Stimulated activated CD8-positive, alpha-beta memory T cell treated with anti-CD3 and anti-CD28 coated beads, Interleukin-12 subunit alpha, Interleukin-12 subunit beta, amount 100 ng/mL, for 1 hour (primary cell): Measurements from ENCODE around the gene TCF7.

ENCODE experiments used
- DNase-seq: peaks from one replicate; pipeline ENCODE4 v3.0.0-alpha.2; 2020; ENCODE audit warnings: low read depth

TCF7 gene

DNA sequence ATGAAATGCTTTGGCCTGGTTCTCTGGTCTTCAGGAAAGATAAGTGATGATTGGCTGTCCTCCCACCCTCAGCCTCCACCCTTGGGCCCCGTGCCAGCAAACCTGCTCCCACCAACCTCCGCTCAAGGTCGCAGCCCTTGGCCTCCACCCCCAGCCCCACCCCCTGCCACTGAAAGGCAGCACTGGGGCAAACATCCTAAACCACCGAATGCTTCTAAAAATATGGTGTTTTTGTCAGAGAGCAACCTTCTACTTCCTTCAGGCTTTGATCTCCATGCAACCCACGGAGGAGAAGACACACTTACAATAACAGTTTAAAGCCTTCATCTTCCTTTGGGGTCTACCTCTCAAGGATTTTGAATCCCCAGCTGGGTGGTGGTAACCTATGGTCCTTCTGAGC lies 24.0 kb upstream of the TCF7 start:
- no peak for DNase-seq

DNA sequence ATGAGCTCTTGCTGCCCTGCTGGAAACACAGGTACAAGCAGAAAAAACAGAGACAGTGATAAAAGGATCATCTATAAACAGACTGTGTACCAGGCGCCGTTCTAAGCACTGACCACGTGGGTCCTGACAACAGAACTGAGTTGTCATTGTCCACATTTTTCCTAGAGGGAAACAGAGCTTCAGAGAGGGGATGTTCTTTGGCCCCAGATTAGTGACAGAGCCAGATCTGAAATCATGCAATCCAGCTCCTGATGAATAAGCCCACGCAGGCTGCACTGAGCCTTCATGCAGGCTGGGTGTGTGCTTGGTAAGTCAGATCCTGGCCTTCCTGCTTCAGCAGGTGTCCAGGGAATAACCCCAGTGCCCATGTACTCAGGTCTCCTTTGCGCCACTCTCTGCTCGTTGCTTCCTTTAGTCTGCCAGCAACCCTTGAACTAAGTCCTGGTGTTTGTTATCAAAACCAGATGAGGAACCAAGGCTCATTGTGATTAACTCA lies 22.8 kb upstream of the TCF7 start:
- DNase-seq = no peak

DNA sequence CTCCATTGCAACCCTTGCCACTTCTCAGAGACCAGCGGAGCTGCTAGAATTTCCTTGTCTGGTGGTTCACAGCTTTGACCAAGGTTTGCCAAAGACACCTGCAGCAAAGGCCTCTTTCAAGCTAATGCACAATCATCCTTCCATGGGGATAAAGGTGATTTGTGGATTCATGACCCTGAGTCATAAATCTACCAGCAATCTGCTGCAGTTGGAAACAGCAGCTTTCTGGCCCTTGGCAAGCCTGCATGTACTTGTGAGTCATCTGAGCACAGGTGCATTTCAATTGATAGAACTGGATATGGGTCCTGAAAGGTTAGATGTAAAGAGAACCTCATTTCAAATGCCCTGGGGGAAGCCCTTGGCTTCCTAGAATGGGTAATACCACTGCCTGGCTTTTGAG lies 21.6 kb upstream of the TCF7 start:
- no peak for DNase-seq

DNA sequence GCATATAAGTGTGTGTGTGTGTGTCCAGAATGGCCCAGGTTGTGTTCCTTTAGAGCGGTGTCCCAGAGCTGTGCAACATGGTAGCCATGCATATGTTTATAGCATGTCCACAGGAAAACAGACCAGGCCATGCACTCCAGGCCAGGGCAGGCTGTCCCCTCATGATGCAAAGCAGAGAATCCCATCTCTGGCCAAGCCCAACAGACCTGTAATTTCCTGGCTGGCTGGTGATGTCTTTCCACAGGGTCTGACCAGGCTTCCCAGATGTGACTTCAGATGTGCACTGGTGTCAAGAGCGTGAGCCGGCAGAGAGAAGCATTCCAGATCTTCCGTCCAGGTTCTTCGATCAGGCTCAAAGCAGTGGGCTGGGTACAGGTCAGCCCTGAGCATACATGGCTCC lies 21.1 kb upstream of the TCF7 start:
- no peak for DNase-seq

DNA sequence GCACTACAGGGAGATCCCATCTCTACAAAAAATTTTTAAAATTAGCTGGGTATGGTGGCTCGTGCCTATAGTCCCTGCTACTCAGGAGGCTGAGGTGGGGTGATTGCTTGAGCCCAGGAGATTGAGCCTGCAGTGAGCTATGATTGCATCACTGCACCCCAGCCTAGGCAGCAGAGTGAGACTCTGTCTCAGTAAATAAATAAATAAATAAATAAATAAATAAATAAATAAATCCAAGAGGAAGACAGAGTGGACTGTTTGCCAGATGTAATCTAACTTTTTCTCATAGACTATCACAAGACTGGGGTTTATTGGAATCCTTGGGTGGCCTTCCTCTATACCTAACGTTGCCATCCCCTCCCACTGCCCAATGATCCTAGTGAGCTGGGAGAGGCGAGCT lies 19.2 kb upstream of the TCF7 start:
- no peak for DNase-seq

DNA sequence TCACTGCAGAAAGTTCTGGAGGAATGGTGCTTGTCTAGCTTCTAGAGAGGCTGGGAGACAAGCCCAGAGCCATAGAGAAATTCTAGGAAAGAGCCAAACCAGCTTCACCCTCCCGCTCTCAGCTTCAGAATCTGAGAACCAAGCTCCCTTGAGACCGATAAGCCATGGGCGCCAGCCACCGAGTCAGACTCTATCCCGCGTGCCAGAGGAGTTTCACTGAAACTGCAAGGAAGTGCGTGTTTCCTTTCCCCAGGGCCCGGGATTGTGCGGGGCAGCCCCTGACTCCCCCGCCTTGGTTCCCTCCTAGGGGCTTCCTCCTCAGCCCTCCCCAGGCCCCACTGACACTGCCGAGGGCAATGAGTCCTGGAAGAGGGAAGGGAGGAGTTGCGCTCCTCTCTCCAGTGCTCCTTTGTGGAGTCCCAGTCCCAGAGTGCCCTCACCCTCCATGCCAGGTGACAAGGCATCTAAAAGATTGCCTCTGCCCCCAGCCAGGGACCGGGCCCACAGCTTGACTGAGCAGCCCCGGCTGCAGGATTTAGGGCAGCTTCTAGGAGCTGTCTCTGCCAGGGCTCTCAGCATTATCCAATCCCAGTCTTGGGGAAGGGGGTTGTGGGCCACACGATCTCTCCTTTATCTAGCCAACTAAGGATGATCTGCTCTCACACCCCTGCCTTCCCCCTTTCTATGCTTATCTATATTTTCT lies 18.4 kb upstream of the TCF7 start:
- no peak for DNase-seq

DNA sequence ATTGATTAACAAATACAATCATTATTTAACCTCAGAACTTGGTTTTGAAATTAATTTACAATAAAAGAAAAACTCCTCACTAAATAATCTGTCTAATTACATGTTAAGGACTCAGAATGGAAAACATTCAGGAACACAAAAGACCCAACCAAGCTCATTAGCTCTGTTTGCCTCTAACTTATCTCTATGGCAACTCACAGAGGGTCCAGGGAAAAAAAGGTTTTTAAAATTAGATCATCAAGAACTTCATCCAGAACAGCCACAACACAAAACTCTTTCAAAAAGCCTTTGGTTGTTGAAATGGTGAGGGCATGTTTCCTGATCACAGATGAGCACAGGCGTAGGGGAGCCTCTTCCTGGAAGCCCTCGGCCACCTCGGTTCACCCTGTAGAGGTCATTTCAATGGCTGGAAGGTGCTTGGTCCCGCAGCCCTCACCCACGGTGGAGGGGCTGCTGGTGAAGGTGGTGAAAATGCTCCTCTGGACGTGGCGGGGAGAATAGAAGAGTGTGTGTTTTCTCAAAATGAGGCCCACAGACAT lies 17.2 kb upstream of the TCF7 start:
- DNase-seq = no peak

DNA sequence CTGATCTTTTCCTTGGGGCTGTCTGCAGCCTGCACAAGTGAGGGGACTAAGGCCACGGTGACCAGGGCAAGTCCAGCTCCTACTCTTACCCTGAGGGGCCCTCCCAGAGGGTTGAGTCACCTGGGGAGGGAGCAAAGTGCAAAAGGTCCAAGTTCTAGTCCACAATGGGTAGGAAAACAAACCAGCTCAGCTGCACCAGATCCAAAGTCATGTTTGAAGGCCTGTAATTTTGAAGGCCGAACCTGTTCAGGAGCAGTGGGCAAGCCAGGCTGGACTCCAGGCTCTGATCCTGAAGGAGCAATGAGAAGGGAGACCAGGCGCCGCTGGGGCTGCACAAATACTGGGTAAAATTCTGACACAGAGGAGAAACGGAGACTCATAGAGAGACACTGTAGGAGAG lies 15.8 kb upstream of the TCF7 start:
- no peak for DNase-seq

DNA sequence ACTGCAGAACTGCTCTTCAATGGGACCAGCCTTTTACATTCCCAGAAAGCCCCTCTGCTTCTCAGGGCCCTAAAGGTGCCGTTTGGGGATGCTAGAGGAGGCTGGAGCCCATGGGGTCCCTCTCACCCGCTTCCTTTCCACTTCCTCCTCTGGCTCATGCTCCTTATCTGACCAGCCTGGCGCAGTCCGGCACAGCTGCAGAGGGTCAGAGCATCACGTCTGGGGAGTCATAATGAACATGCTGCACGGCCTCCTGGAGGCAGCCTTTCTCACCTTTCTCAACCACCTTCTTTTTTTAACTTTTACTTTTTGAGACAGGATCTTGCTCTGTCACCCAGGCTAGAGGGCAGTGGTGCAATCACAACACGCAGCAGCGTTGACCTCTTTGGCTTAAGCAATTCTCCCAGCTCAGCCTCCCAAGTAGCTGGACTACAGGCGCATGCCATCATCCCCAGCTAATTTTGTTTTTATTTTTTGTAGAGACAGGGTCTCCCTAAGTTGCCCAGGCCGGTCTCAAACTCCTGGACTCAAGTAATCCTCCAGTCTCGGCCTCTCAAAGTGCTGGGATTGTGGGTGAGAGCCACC lies 15.1 kb upstream of the TCF7 start:
- no peak for DNase-seq

DNA sequence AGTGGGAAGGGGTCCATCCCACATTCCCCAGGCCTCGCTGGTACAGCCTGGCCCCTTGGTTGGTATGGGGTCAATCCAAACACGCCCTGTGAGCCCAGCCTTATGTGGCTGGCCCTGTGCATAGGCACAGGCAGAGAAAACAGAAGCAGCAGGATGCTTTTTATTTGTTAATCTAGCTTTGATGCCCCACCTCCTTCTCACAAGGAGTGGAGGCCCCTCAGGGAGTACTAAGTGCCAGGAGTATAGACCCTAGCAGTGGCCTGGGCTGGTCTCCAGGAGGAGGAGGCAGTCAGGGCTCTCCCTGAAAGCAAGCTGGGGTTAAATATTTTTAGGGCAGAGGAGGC lies 14.6 kb upstream of the TCF7 start:
- no peak for DNase-seq

DNA sequence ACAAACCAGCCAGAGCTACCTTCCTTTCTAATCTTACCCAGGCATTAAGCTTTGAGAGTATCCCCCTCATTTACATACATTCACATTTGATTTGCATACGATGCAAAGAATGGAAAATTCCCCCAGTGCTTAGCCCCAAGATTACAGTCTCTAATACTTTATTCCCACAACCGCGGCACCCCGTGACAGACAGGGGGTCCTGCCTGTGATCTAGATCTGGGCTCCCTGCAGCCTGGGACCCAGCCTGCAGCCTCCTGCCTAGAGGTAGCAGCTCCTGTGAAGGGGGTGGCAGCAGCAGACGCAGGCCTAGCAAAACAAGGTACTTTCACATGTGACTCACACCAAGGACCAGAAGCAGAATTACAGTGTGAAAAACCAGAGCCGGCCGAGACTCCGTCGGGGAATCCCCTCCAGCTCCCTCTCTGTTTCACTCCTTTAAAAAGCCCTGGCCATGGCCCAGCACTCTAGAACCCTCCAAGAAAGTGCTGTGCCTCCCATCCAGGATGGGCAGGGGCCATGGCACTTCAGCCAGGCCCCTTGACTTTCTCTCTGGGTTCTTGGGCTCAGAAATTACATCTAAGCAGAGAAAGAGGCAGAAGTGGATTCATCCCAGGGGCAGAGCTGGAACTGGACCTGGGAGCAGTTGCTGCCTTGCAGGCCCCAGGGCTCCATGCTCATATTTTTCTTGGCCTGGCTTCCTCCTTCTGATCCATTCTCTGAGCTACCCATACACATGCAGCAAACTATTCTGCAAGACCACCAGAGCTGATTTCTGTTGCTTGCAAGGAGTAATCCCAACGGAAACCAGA lies 14.0 kb upstream of the TCF7 start:
- peak; percentile 72 for DNase-seq

DNA sequence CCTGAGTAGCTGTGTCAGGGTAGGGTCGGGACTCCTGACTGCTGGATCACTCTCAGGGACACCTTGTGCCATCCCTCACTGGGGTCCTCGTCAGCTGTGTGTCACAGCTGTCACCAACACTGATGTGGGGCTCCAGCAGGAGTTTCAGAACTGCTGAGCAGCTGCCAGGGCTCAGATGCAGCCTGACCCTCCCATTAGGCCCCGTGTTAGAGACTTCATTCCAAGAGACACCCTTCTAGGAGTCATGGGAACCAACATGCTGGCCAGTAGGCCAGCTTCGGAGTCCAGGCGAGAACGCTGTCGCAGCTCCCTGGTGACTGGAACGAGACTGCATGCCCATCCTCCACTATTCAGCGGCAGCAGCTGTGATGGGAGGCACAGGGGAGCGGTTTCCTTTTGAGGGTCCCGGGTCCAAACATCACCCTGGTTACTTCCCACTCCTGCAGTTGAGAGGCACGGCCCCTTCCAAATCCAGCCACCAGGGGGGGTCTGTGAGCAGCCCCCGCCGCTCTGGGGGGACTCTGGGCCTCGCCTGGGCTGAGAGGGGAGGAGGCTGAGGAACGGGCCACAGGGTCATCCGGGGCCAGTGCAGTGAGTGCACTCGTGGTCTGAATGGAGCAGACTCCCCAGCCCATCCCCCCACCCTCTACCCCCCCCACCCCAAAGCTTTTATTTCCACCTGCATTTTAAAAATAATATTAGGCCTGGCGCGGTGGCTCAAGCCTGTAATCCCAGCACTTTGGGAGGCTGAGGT lies 12.6 kb upstream of the TCF7 start:
- DNase-seq = peak; percentile 67

DNA sequence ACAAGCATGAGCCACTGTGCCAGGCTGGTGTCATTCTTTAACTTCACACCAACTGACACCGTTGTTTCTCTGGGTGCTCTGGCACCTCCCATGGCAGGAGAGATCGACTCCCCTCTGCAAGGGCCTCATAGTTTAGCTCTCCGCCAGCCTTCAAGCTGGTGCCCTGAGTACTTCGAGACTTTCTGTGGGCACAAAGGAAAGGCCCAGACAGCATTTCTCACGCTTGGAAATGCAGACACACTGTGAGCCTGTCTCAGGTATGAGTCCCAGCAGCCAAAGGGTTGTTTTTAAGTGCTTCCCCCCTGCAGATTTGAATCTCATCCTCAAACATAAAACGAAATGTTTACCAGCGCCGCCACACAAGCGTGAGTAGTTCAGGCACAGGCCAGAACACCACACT lies 11.1 kb upstream of the TCF7 start:
- DNase-seq = no peak

DNA sequence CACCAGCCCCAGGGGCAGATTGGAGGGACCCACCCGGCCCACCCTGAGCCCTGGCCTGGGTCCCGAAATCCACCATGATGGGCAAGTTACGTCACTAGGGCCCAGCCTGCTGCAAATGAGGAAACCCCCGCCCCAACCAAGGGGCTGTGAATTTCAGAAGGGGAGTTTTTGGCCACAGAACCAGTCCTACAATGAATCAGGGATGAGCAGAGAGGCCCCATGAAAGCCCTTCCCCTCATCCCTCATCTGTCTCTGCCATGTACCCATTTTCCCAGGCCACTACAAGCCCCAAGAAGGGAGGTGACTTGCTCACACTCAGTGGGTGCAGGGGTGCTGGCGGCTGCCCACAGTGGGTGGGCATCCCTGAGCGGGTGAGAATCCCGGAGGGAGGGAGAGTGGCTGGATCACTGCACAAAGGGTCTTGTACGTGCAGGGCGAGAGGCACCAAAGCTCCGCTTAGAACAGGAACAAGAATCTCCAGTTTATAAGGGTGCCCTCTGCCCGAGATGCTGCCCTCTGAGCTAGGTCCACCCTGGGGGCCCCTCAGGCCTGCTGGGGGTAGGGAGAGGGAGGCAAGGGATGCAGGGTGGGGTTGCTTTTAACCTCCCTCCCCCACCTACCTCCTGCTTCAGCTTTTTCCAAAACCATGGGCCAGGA lies 10.4 kb upstream of the TCF7 start:
- DNase-seq = no peak

DNA sequence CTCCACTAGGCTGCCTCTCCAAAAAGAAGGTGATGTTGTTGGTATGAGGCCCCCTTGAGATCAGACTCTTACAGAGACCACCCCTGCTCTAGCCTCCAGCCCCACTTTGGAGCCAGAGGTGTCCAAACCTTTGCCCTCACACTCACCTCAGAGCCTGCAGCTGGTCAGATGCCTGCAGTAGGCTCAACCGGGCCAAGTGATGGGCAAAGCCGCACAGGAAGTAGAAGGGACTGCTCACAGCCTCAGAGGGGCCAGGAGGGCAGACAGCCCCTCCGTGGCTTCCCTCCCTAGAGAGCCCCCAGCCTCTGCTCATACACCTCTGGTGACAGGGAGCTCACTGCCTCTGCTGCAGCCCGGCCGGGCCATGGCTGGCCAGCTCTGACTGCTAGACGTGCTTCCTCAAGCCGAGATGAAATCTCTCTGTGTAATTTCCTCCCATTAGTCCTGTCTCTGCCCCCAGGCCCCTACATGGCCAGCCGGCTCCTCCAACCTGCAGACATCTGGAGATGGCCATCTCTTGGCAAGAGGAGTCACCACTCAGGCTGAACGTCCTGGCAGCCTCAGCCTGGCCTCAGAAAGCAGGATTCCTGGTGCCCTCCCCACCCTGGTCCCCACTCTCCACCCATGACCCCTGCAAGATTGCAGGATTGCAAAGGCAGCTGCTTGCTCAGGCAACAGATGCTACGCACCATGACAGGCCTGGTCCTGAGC lies 7.3 kb upstream of the TCF7 start:
- DNase-seq = no peak

DNA sequence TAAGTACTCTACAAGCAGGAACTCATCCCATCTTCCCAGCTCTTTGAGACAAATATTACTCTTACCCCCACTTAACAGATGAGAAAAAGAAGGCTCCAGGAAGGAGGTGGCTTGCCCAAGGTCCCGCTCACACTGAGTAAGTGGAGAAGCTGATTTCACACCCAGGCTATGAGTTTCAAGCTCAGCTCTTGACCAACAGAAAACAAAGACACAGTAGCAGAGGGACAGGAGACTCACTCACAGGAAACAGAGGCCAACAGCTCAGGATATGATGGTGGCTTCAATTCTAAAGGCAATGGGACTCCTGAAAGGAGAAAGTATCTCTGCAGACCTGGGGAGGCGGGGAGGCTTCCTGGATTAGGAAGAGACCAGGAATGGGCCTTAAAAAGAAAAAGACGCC lies 6.7 kb upstream of the TCF7 start:
- no peak for DNase-seq

DNA sequence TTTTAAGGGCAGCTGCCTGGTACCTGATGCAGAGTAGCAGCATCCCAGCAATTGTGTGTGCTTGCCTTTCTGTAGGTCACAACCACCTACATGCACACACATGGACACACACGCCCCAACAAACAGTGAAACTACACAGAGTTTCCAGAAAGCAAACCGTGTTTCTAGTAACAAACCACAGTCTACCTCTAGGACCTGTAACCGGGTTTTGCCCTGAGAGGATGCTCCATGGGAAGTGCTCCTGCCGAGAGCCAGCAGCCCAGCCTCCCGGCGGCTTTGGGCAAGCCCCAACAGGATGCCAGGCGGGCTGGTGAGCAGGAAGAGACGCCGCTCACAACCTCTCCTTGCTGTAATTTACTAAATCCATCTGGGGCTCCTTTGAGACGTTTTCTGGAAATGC lies 4.1 kb upstream of the TCF7 start:
- DNase-seq = no peak

DNA sequence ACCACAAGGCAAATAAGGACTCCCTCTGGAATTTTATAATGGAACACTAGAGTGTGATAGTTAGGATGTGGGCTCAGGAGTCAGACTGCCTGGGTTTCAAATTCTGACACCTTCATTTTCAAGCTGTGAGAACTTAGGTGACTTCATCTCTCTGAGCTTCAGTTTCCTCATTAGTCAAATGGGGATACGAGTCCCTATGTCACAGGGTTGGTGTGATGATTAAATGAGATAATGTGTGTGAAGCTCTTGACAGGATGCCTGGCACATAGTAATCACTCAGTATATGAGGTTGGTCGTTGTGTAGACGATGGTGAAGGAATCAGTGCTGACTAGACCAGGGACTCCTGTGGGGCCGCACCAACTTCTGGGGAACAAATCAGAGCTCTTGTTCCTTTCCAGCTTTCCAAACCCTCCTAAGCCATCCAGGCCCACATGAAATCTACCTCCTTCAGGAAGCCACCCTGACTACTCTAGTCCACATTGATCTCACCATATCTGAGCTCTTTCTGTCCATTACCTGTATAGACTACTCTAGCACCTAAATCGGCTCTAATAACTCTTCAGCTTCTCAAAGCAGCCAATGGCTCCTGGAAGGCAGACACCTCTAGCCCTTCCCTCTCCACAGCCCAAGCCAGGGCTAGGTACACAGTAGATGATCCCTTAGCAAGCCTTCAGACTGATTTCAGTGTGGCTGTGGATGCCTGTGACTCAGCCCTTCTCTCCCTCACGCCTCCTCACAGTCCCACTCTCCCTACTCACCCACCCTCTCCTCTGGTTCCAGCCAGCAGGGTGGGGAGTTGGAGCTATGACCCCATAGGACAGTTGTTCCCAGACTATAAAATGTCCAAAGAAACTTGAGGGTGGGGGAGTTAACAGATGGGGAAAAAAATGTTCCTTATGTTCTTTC lies 2.5 kb upstream of the TCF7 start:
- no peak for DNase-seq

DNA sequence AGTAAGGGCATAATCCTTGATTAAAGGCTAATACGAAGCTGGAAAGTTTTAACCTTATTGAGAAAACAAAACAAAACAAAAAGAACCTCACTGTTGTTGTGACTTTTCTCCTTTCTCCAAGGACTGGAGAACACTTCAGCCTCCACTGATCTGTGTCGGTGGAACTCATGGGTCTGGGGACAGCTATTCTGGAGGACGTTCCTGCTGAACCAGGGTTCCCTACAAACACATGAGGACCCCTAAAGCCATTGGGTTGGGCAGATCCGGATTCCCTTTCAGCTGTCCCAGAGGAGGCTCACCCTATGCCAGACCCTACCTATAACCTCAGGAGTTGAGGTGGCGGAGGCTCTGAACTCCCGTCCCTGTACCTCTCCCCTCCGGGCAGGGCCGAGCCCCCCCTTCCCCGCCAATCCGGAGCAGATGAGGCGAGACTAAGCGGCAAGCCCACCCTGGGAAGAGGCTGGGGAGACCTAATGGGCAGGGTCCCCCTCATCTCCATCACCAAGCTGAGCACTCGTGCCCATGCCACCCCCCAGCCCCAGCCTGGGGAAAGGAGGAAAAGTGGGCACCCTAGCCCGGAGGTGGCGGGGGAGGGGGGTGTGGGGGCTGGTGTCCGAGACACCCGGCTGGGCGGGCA lies 1.6 kb upstream of the TCF7 start:
- DNase-seq = no peak
